Neuronal stem cell (in vitro differentiated cells): ENCODE data around the gene THOC7.

Experiments
- DNase-seq: peaks from one replicate; pipeline ENCODE4 v3.0.0-alpha.2; 2013; ENCODE audit warnings: low spot score
- H2AFZ ChIP-seq: one replicate; pipeline ENCODE4 v1.6.1; 2013; ENCODE audit warnings: mild to moderate bottlenecking, low read length, inconsistent platforms
- H2AK5ac ChIP-seq: 2 replicates; pipeline ENCODE4 v1.6.1; 2013; ENCODE audit warnings: low read depth, mild to moderate bottlenecking, inconsistent platforms, low read length, moderate library complexity, mixed read lengths
- H2BK120ac ChIP-seq: 2 replicates; pipeline ENCODE4 v1.6.1; 2013; ENCODE audit warnings: low read depth, mild to moderate bottlenecking, inconsistent platforms, low read length, moderate library complexity, mixed read lengths
- H2BK12ac ChIP-seq: one replicate; pipeline ENCODE4 v1.6.1; 2013; ENCODE audit warnings: low read length, inconsistent platforms
- H2BK15ac ChIP-seq: 2 replicates; pipeline ENCODE4 v1.6.1; 2013; ENCODE audit warnings: mild to moderate bottlenecking, low read length, inconsistent platforms, mixed read lengths
- H2BK5ac ChIP-seq: one replicate; pipeline ENCODE4 v1.6.1; 2013; ENCODE audit warnings: inconsistent platforms, mild to moderate bottlenecking, low read length, moderate library complexity
- H3K14ac ChIP-seq: one replicate; pipeline ENCODE4 v1.6.1; 2013; ENCODE audit warnings: low read length, inconsistent platforms
- H3K18ac ChIP-seq: 2 replicates; pipeline ENCODE4 v1.6.1; 2013; ENCODE audit warnings: low read length, inconsistent platforms
- H3K23ac ChIP-seq: 2 replicates; pipeline ENCODE4 v1.6.1; 2013; ENCODE audit warnings: low read depth, mild to moderate bottlenecking, mixed read lengths, low read length, inconsistent platforms; ENCODE audit not compliant: poor library complexity
- H3K27ac ChIP-seq: replicated peaks from 3 replicates; pipeline ENCODE4 v1.5.1; 2013; ENCODE audit warnings: low read length, inconsistent platforms
- H3K27me3 ChIP-seq, 3 experiments: 2 replicates each; pipeline ENCODE4 v1.6.1; 2013; ENCODE audit warnings: low read length in 3 of 3, mild to moderate bottlenecking in 2 of 3, inconsistent platforms in 1 of 3, low read depth in 1 of 3, mixed read lengths in 1 of 3, moderate library complexity in 1 of 3; ENCODE audit not compliant: control insufficient read depth in 3 of 3, insufficient read depth in 3 of 3
- H3K36me3 ChIP-seq, 2 donors: replicated peaks in 1 of 2; 2 replicates each; pipeline ENCODE4 v1.6.1; 2013; ENCODE audit warnings: low read length in 2 of 2; ENCODE audit not compliant: control insufficient read depth in 2 of 2, insufficient read depth in 2 of 2
- H3K4ac ChIP-seq: 2 replicates; pipeline ENCODE4 v1.6.1; 2013; ENCODE audit warnings: inconsistent platforms, mild to moderate bottlenecking, low read length, moderate library complexity
- H3K4me1 ChIP-seq, 2 donors: 1 replicate in 1 of 2; 2 replicates in 1 of 2; pipeline ENCODE4 v1.6.1; 2013; ENCODE audit warnings: low read length in 2 of 2, low read depth in 1 of 2; ENCODE audit not compliant: control insufficient read depth in 2 of 2, insufficient read depth in 1 of 2
- H3K4me2 ChIP-seq: one replicate; pipeline ENCODE4 v1.6.1; 2013; ENCODE audit warnings: mild to moderate bottlenecking, low read length, inconsistent platforms; ENCODE audit not compliant: insufficient read depth, poor library complexity, severe bottlenecking
- H3K4me3 ChIP-seq, 2 donors: 2 replicates each; pipeline ENCODE4 v1.5.1; 2013; ENCODE audit warnings: low read length in 2 of 2, mild to moderate bottlenecking in 2 of 2, inconsistent platforms in 1 of 2, moderate library complexity in 1 of 2
- H3K79me1 ChIP-seq: one replicate; pipeline ENCODE4 v1.6.1; 2013; ENCODE audit warnings: low read depth, mild to moderate bottlenecking, inconsistent platforms, low read length, moderate library complexity
- H3K9ac ChIP-seq: one replicate; pipeline ENCODE4 v1.6.1; 2013; ENCODE audit warnings: mild to moderate bottlenecking, low read depth, low read length, inconsistent platforms; ENCODE audit not compliant: poor library complexity
- H3K9me3 ChIP-seq, 2 donors: replicated peaks in 1 of 2; 2 replicates each; pipeline versions ENCODE3 to v1.6.1; 2013; ENCODE audit warnings: low read length in 2 of 2, mild to moderate bottlenecking in 2 of 2, inconsistent platforms in 1 of 2, low read depth in 1 of 2, mixed read lengths in 1 of 2, moderate library complexity in 1 of 2; ENCODE audit not compliant: control insufficient read depth in 2 of 2, insufficient read depth in 1 of 2
- H4K8ac ChIP-seq: one replicate; pipeline ENCODE4 v1.6.1; 2013; ENCODE audit warnings: low read depth, mild to moderate bottlenecking, inconsistent platforms, low read length, moderate library complexity
- H4K91ac ChIP-seq: one replicate; pipeline ENCODE4 v1.6.1; 2013; ENCODE audit warnings: low read length, low read depth, mild to moderate bottlenecking, inconsistent platforms; ENCODE audit not compliant: poor library complexity
- WGBS, 2 donors: extraction: QIAGEN DNeasy Blood & Tissue Kit; methylation state at CpG; one replicate each; pipeline ENCODE4 v1.1.7; 2013; ENCODE audit warnings: missing lambda C conversion rate in 2 of 2, mixed read lengths in 1 of 2; ENCODE audit not compliant: insufficient read length in 2 of 2, insufficient replicate concordance in 1 of 2; ENCODE audit errors: extremely low coverage in 2 of 2; 5-methylcytosine and 5-hydroxymethylcytosine counted together

THOC7 gene

DNA sequence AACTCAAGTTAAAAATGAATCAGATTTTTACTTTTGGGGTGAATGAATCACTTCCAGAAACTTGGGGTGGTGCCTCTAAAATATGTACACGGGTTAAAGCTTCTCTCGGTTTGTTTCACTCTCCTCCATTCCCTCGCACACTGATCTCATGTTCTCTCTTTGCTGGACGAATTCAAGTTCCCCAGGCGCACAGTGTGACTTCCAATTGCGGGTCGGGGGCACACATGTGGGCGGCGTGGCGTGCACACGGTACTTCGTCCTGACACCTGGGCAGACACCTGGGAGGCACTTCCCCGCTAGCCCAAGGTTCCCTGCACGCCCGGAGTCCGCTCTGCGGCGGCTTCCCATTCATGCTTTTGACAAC is 47.9 kb upstream of the THOC7 start:
- Histone ChIP-seq H3K23ac (no peak overlapping the region), H3K4me3 (peak overlapping the region; percentile 73 to 98), H3K14ac (no peak overlapping the region), H3K27ac (peak overlapping the region; percentile 88), H2AK5ac (peak overlapping the region; percentile 64), H3K4ac (no peak overlapping the region), H4K8ac (no peak overlapping the region), H3K27me3 (no peaks in the 10 kb centered on the region), H3K9me3 (no peaks in the 10 kb centered on the region), H2BK5ac (peak overlapping the region; percentile 93), H2AFZ (peak overlapping the region; percentile 91), H3K36me3 (peaks cover 3 to 21% of the 10 kb centered on the region in 2 donors), H3K4me2 (peak overlapping the region; percentile 89), H2BK120ac (peak overlapping the region; percentile 19), H3K79me1 (peaks cover 2% of the 10 kb centered on the region), H3K9ac (peak overlapping the region; percentile 80), H3K18ac (peak overlapping the region; percentile 95), H3K4me1 (peaks cover 5 to 10% of the 10 kb centered on the region in 2 donors), H4K91ac (peak overlapping the region; percentile 19), H2BK12ac (no peak overlapping the region), H2BK15ac (peak overlapping the region; percentile 51)
- no CpG with 5 or more reads among the region's 18 CpGs for WGBS, 2 donors
- no peak for DNase-seq

GRCh38 chr3:63910891-63911290 is 47.3 kb upstream of the THOC7 start:
- H2BK120ac ChIP-seq, result no peak overlapping the region

GRCh38 chr3:63910001-63910400 is 46.4 kb upstream of the THOC7 start:
- Histone ChIP-seq H3K4me2 (no peak overlapping the region), H2BK15ac (no peak overlapping the region), H2BK120ac (no peak overlapping the region), H3K79me1 (peaks cover 2% of the 10 kb centered on the region), H2AK5ac (no peak overlapping the region), H3K36me3 (peaks cover under 1 to 13% of the 10 kb centered on the region in 2 donors), H3K27ac (no peak overlapping the region), H3K18ac (no peak overlapping the region), H3K4ac (no peak overlapping the region), H3K27me3 (no peaks in the 10 kb centered on the region), H3K4me3 (no peak overlapping the region), H3K4me1 (peaks cover 5 to 10% of the 10 kb centered on the region in 2 donors), H2BK12ac (no peak overlapping the region), H3K9me3 (no peaks in the 10 kb centered on the region), H4K91ac (no peak overlapping the region), H2BK5ac (no peak overlapping the region), H4K8ac (no peak overlapping the region), H3K23ac (no peak overlapping the region), H3K9ac (no peak overlapping the region), H2AFZ (no peak overlapping the region), H3K14ac (no peak overlapping the region)
- DNase-seq, result no peak
- no CpG with 5 or more reads among the region's 4 CpGs for WGBS, 2 donors

More at GRCh38 chr3:63910891-63911290, 47.3 kb upstream of the THOC7 start:
- no peak overlapping the region for H3K14ac ChIP-seq
- H2BK5ac ChIP-seq, result no peak overlapping the region
- no peak overlapping the region for H3K18ac ChIP-seq
- H3K9me3 ChIP-seq, result no peaks in the 10 kb centered on the region
- H3K4ac ChIP-seq, result no peak overlapping the region
- H3K4me2 ChIP-seq, result no peak overlapping the region
- no peak overlapping the region for H3K23ac ChIP-seq
- no peak overlapping the region for H3K27ac ChIP-seq
- H2BK12ac ChIP-seq, result no peak overlapping the region
- H3K4me1 ChIP-seq, result peaks cover 5 to 10% of the 10 kb centered on the region in 2 donors
- no peak overlapping the region for H4K8ac ChIP-seq
- H3K9ac ChIP-seq, result no peak overlapping the region
- WGBS, 2 donors, result no CpG with 5 or more reads among the region's 1 CpG
- no peak overlapping the region for H3K4me3 ChIP-seq
- H3K79me1 ChIP-seq, result peaks cover 2% of the 10 kb centered on the region
- no peaks in the 10 kb centered on the region for H3K27me3 ChIP-seq
- no peak overlapping the region for H2BK15ac ChIP-seq
- peaks cover 3 to 17% of the 10 kb centered on the region in 2 donors for H3K36me3 ChIP-seq
- no peak for DNase-seq
- H4K91ac ChIP-seq, result no peak overlapping the region
- no peak overlapping the region for H2AFZ ChIP-seq
- no peak overlapping the region for H2AK5ac ChIP-seq

GRCh38 chr3:63909431-63909830 is 45.8 kb upstream of the THOC7 start:
- no peak overlapping the region for H2BK5ac ChIP-seq
- H3K9me3 ChIP-seq, result no peaks in the 10 kb centered on the region
- H3K79me1 ChIP-seq, result no peaks in the 10 kb centered on the region
- no peaks in the 10 kb centered on the region for H3K27me3 ChIP-seq
- H2BK15ac ChIP-seq, result no peak overlapping the region
- no peak overlapping the region for H2AFZ ChIP-seq
- no peak overlapping the region for H3K14ac ChIP-seq
- no peak overlapping the region for H2BK12ac ChIP-seq
- H3K18ac ChIP-seq, result no peak overlapping the region
- peaks cover 0 to 8% of the 10 kb centered on the region in 2 donors for H3K36me3 ChIP-seq
- H4K91ac ChIP-seq, result no peak overlapping the region
- no peak overlapping the region for H3K4me2 ChIP-seq
- no peak overlapping the region for H3K4me3 ChIP-seq
- H3K9ac ChIP-seq, result no peak overlapping the region
- H3K27ac ChIP-seq, result no peak overlapping the region
- H2AK5ac ChIP-seq, result no peak overlapping the region
- peaks cover 5 to 10% of the 10 kb centered on the region in 2 donors for H3K4me1 ChIP-seq
- no peak overlapping the region for H3K23ac ChIP-seq
- H4K8ac ChIP-seq, result no peak overlapping the region
- no peak overlapping the region for H3K4ac ChIP-seq
- no CpG with 5 or more reads among the region's 2 CpGs for WGBS, 2 donors
- no peak for DNase-seq
- H2BK120ac ChIP-seq, result no peak overlapping the region
